HG03432 (cell line): ENCODE measurements around the gene ITGB1BP1.

Experiments used
- ATAC-seq: cut with Tn5 transposase; IDR thresholded peaks from one replicate; pipeline ENCODE4 v1.9.1; 2021; ENCODE audit warnings: mild to moderate bottlenecking, moderate library complexity; ENCODE audit not compliant: unreplicated experiment

The ITGB1BP1 gene

DNA sequence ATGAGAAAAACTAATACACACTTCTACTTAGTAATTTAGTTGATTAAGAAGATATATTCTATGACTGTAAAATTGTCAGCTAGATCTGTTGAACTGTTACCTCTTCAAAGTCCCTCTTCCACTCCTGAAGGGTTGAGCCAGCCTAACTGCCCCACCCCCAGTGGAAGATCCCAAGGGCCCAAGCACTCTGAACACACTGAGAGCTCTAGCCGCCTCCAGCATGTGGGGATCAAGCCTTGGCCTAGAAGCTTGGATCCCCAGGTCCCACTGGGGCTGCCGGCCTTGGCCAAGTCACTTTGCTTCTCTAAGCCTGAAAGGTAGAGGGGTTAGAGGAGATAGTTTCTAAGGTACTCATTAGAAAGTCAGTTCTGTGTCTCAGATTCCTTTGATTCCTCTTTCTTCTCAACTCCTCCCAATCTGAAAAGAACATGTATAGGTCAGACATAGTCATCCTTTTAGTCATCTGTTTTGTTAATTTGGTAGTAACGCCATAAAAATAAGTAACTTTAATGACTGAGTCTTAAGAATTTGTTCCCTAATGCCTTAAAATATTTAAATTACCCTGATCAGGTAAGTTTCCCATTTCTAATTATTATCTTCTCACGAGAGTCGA is 5.7 kb upstream of the ITGB1BP1 start:
- no peak for ATAC-seq

DNA sequence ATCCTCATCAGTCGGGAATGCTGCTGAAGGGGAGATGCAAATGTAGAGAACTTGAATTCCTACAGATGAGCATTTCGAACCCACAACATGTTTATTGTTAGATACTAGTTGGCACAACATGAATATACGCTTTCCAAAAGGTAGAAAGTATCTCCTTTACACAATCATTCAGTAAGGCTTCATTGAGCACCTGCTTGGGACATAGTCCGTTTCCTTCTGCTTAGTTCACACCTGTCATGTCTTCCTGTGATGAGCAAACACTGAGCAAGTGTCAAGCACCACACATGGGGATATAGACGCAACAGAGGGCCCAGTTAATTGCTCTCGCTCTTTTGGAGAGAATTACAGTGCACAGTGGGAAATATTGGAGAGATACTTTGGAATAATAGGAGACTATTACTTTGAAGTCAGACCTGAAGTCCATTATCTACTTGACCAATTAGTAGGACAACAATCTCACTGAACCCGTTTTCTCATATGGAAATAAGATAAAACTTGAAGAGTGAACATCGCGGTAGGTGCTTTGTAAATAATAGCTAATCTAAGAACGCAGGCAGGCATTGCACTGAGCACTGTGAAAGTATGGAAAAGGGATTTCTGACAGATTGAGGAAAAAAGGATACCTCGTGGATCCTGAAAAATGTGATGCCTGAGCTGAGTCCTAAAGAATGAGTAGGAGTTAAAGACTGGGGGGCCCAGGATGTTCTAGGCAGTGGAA is 1.3 kb upstream of the ITGB1BP1 start:
- no peak for ATAC-seq

DNA sequence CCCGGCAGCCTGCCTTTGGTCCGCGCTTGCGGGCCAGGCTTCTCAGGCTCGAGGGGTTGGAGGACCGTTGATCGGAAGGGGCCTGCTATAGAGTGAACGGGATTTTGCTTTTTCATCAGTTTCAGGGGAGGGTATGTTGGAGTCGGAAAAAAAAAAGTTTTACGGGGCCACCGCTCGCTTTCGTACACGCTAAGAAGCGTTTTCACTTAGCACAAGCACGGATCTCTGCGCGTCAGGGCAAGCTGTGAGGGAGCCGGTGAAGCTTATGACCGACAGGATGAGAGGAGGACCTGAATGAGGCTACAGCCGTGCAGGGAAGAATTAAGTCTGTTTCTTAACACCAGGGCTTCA is 569 bp upstream of the ITGB1BP1 start:
- peak; percentile 11 for ATAC-seq

DNA sequence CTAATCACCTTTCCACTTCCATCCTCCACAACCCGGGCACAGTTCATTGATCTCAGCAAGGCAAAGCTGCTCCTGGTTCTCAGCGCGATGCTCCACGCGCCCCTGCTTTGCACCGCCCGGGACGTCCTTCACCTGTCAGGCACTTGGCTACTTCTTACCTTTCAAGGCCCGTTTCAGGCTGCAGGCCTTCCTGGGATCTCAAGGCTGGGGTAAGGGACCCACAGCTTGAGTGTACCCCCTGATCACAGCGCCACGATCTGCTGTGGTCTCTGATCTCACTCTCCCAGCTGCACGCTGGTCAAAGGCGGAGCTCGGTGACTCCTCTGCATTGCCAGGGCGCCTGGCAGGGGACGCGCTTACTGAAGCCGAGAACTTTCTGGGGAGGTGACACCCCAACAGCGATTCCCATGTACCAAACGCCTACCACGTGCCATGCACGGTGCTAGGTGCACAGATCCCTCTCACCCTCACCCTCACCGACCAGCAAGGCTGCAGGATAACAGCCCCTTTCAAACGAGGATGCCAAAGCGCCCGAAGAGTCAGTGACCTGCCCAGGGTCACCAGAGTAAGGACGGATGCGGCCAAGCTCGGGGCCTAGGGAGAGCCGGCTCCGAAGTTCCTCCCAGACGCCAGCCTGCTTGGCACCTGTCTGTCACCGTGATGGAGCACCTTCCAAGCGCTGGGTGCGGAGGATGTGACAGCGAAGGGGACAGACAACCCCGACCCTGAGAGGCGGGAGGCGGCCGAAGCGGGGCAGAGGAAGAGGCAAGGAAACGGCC is 818 bp downstream of the ITGB1BP1 start:
- peak; percentile 35 for ATAC-seq

DNA sequence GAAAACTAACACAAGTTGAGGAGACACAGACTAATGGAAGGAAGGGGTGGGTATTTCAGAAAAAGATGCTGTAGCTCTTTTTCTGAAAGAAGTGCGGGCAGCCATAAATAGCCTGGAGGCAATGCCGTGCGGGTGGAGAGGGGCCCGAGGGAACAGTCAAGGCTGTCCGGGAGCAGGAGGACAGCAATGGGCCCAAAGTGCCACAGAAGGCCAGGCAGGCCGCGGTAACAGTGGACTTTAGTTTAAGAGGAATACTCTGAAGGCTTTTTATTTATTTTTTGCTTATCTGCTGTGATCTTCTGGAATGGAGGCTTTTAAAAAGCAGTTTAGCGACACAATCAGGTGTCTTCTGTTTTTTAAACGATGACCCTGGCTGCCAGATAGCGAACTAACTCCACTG is 2.8 kb downstream of the ITGB1BP1 start:
- no peak for ATAC-seq

DNA sequence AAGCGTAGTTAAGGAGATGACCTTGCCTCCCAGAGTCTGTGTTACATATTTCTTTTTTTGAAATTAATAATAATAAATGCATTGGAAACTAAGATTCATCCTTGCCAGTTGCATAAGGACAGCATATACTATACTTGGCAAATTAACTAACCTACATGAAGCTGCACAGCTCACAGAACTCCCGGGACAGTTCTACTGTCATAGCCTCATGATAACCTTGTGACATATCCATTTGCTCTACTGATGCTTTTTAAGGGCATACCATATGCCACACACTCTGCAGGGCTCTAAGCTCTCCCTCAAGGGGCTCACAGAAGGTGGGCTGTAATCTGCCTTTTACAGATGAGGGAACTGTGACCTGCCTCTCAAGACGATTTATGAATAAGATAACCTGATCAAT is 3.8 kb downstream of the ITGB1BP1 start:
- no peak for ATAC-seq

DNA sequence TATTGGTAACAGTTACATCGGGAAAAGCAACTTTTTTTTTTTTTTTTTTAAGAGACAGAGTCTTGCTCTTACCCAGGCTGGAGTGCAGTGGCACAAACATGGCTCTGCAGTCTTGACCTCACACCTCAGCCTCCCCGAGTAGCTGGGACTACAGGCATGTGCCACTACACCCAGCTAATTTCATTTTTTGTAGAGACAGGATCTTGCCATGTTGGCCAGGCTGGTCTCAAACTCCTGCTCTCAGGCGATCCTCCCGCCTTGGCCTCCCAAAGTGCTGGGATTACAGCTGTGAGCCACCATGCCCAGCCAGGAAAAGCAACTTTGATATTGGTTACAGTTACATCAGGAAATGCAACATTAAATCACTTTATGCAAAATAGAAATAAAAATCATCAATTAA is 4.6 kb downstream of the ITGB1BP1 start:
- ATAC-seq: no peak

DNA sequence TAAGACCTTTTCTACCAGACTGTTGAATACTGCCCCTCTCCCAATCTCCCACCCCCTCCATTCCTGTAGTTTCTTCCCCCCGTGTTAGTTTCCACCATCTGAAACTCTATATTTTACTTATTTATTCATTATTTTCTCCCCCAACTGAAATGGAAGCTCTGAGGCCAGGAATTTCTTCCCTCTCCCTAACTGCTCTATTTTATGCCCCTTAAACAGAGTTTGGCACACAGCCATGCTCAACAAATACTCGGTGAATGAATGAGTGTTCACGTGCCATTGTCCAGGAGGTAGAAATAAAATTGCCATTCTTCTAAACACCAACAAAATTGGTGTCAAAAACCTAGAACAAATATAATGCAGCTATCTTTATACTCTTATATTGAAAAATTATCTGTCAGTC is 5.6 kb downstream of the ITGB1BP1 start:
- no peak for ATAC-seq

DNA sequence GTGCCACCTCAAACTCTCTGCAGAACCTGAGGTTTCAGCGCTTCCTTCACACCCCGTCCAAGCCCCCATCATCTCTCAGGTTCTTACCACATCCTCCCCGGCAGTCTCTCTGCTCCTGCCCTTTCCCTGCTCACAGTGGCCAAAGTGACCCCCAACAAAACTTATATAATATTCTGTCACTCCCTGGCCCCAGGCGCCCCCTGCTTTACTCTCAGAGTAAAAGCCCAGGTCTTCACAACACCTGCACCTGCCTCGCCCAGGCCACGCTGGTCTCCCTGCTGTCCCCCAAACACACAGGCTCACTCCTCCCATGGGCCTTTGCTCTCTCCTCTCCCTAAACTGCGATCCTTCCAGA is 6.4 kb downstream of the ITGB1BP1 start:
- ATAC-seq: no peak

DNA sequence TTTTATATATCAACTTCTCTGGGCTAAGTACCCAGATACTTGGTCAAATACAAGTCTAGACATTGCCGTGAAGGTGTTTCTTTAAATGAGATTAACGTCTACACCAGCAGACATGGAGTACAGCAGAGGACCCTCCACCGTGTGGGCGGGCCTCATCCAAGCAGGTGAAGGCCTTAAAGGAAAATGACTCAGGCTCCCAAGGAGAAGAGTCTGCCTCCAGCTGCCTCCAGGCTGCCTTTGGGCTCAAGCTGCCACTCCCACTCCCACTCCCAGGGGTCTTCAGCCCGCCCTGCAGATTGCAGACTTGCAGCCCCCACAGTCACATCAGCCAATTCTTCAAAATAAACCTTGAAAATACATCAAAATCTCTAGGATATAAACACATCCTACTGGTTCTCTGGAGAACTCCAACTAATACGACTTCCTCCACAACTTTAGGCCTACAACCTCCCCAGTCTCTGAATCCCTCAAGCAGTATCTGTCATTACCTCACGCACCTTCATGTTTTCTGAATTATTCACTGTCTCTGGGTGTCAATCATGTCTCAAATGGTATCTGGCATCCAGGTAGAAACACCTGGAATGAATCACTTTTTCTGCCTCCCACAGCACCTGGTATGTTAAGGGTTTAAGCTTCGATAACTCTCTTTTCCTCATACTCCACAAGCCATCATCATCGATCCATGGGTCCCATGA is 6.9 kb downstream of the ITGB1BP1 start:
- no peak for ATAC-seq

DNA sequence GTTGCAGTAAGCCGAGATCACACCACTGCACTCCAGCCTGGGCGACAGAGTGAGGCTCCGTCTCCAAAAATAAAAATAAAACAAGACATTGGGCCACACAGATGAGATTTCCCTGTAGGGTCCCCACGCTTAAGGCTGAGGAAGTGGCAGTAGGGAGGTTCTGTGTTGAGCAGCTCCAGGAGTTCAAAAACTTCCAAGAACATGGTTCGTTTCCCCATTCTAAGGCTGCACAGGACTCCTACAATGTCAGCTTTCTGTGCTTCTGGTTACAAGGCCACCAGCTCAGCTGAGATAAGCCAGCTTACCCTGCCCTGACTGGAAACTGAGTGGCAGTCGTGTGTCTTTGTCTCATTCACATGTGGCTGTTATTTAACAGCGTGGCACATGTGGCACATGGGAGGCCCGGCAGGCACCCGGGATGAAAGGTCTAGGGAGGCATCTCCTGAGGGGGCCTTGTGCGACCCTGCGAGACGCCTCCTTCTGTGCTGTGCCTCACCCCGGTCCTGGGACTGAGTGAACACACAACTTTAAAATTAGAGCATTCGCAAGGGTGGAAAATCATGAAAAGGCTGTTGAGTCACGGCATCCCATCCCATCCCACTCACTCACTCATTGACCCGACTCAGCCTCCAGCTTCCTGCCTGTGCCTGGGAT is 7.7 kb downstream of the ITGB1BP1 start:
- ATAC-seq: no peak

DNA sequence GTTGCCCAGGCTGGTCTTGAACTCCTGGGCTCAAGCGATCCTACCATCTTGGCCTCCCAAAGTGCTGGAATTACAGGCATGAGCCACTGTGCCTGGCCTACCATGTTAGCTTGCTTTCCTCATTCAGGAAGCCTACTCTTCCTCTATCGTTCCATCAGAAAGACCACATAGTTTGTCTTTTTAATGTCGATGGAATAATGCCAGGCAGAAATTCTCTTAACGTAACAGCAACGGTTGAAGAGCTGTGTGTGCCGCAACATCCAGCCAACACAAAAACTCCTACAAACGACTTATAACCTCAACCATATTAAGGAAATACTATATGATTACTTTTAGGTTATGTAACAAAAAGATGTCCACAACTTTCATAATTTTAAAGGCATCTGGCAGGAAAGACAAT is 10.5 kb downstream of the ITGB1BP1 start:
- ATAC-seq: no peak

DNA sequence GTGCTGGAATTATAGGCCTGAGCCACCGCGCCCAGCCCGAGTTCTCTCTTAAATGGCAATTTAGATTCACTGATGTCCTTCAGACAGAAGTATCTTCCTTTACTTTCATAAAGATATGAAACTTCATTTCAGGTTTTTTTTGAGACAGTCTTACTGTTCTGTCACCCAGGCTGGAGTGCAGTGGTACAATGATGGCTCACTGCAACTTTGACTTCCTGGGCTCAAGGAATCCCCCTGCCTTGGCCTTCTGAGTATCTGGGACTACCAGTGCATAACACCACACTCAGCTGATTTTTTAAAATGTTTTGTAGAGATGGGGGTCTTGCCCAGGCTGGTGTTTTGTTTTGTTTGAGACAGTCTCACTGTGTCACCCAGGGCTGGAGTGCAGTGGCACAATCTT is 13.2 kb downstream of the ITGB1BP1 start:
- no peak for ATAC-seq

DNA sequence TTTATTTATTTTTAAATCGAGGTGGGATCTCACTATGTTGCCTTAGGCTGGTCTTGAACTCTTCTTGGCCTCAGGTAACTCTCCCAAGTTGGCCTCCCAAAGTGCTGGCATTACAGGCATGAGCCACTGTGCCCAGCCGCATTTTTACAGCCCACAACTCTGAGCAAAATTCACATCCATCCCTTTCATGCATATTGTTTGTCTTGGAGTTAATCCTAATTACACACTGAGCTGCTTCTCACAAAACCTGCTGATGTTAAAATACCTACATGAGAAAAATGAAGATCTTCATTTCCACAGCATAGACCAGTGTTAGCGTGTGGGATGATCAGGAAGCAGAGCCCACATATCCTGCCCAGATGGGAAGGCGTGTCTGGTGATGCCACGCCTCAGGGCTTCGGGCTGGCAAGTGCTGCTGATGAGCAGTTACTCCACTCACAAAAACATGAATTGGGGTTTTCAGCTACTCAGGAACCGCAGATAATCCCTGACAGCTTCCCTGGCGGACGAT is 14.6 kb downstream of the ITGB1BP1 start:
- ATAC-seq: no peak

DNA sequence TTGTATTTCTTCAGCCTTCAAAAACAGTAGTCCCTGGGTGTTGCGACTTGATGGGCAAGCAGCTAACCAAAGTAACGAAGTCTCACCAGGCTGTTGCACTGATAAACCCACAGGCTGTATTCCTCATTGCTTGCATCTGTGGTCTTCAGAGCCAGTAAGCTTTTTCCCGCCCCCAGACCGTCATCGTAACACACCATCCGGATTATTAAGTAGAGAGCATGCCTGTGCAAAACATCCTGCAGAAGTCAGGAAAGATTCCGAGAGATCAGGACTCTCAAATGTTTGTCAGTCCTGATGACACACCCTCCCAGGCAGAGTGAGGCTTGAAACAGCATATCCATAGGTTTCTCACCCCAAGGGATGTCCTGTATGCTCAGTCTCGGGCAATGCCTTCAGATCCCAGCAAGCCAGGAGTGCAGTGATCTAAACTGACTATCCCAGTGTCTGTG is 15.9 kb downstream of the ITGB1BP1 start:
- no peak for ATAC-seq

DNA sequence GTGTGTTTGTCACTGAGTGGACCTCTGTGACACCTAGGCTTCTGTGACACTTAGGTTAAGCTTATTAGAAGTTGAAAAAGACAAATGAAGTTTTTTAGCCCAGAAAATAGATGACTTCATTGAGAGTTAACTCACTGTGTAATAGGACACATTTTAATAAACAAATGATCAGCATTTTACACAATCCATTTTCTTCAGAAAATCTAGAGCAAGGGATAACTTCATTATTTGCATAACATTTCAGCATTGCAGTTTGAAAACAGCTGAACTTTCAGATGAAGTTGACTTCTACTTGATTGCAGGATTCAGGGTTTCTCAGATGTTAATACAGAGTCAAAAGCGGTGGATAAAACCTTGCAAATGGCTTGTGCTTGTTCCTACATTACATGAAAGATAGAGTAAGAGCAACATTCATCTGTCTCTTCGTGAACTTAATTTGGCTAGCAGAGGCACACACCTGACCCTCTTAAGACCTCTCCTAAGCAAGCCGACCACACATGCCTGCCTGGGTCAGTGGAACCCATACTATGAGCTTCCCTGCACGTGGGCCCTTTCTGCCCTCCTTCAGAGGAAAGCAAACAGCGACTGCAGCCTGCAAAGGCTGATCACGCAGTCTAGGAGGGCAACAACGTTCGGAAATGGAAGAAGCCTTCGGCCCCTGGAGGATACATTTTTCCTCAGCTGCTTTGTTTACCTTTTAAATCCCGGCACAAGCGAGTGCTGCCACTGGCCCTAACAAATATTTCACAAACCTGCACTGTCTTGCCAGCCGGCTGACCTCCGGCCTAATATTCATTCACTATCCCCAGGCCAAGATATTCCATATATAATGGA is 16.6 kb downstream of the ITGB1BP1 start:
- ATAC-seq: no peak

DNA sequence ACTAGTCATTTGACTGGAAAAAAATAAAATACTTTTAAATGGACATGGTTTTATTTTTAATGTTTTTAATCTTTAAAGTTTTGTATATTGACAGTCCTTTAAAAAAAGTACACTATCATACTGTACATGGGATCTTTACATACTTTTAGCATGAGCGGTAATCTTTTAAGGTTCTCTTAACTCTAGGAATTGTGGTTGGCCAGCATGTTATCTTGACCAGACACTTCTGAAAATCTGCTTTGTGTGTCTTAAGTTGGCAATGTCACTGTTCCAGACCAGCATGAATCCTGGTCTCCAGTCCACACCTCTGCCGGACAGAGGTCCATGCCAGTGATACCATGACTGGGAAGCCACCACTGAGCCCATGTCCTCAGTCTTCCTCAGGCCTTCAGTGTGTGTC is 17.7 kb downstream of the ITGB1BP1 start:
- no peak for ATAC-seq

DNA sequence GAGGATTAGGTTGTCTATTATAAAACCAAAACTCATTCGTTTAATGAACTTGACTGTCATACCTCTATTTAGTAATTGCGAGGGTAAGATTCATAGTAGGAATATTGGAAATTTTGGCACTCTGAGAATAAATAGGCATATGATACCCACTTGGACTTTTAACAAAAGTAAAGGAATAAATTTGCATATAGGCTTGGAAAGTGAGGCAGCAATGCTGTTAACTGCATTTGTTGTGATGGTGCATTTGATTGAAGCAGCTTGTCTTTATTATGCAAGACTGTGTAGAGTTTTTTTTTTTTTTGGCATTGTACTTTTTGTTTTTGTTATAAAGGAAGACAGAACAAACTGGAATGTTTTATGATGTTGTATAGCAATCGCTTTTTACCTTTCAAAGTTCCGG is 18.9 kb downstream of the ITGB1BP1 start:
- no peak for ATAC-seq

DNA sequence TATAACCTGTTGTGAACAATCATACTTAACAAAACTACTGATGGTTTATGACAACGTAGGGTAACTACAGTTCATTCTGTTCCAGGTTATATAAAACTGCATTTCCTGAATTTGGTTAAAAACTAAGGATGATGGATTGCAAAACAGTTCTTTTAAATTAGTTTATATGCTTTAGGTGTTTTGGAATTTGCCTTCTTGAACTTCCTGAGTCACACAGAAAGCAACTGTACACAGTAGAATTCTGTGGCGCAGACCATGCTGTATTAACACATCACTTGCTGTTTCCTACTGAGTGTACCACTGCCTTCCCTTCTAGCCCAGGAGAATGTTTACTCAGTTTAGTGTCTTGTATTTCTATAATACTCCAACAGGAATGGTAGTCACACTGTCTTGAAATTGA is 19.4 kb downstream of the ITGB1BP1 start:
- no peak for ATAC-seq
